OCI-LY1 (cell line): Measurements from ENCODE around the gene DLEC1.

ENCODE experiments used
- H2AFZ ChIP-seq: fragments of 200-600 bp; sonication (generic), shearing (Covaris generic); 2 replicates; pipeline ENCODE4 v1.6.0; 2014; ENCODE audit warnings: antibody characterized with exemption, mild to moderate bottlenecking, low read length
- H3F3A ChIP-seq: fragments of 200-600 bp; sonication (generic), shearing (Covaris generic); 2 replicates; pipeline ENCODE4 v1.6.0; 2014; ENCODE audit warnings: mild to moderate bottlenecking, antibody characterized with exemption, low read length, moderate library complexity; ENCODE audit not compliant: insufficient read depth
- H3K27ac ChIP-seq: fragments of 200-600 bp; sonication (generic); 2 replicates; pipeline ENCODE4 v1.5.1; 2014; ENCODE audit warnings: low read length, mixed run types, mild to moderate bottlenecking, low read depth; ENCODE audit not compliant: poor library complexity, severe bottlenecking
- H3K27me3 ChIP-seq: fragments of 200-600 bp; sonication (generic); 2 replicates; pipeline ENCODE4 v1.6.0; 2014; ENCODE audit warnings: antibody characterized with exemption, mild to moderate bottlenecking, low read length, moderate library complexity; ENCODE audit not compliant: insufficient read depth
- H3K36me3 ChIP-seq: fragments of 200-600 bp; sonication (generic); 2 replicates; pipeline ENCODE4 v1.6.1; 2014; ENCODE audit warnings: mild to moderate bottlenecking, antibody characterized with exemption, low read length, moderate library complexity, mixed read lengths; ENCODE audit not compliant: insufficient read depth
- H3K4me1 ChIP-seq: fragments of 200-600 bp; sonication (generic); 2 replicates; pipeline ENCODE4 v1.5.1; 2014; ENCODE audit warnings: mild to moderate bottlenecking, low read length, moderate library complexity; ENCODE audit not compliant: insufficient read depth, severe bottlenecking
- H3K4me2 ChIP-seq: fragments of 200-600 bp; sonication (generic), shearing (Covaris generic); 2 replicates; pipeline ENCODE4 v1.6.1; 2014; ENCODE audit warnings: low read length
- H3K4me3 ChIP-seq: fragments of 200-600 bp; sonication (generic); 2 replicates; pipeline ENCODE4 v1.5.1; 2014; ENCODE audit warnings: low read length, low read depth, mild to moderate bottlenecking, mixed read lengths; ENCODE audit not compliant: poor library complexity, severe bottlenecking
- H3K79me2 ChIP-seq: fragments of 200-600 bp; shearing (Covaris generic); 2 replicates; pipeline ENCODE4 v1.6.1; 2016; ENCODE audit warnings: mixed run types, low read length, mixed read lengths; ENCODE audit not compliant: insufficient read depth
- H3K9ac ChIP-seq: fragments of 200-600 bp; sonication (generic), shearing (Covaris generic); 2 replicates; pipeline ENCODE4 v1.6.1; 2014; ENCODE audit warnings: mild to moderate bottlenecking, low read length, mixed read lengths
- H3K9me2 ChIP-seq: fragments of 200-600 bp; sonication (generic), shearing (Covaris generic); 2 replicates; pipeline ENCODE4 v1.6.1; 2014; ENCODE audit warnings: low read depth, mild to moderate bottlenecking, low read length, mixed read lengths
- H3K9me3 ChIP-seq: fragments of 200-600 bp; shearing (Covaris generic); 2 replicates; pipeline ENCODE4 v1.6.1; 2014; ENCODE audit warnings: low read length, mixed read lengths
- H4K20me1 ChIP-seq: fragments of 200-600 bp; sonication (generic), shearing (Covaris generic); 2 replicates; pipeline ENCODE4 v1.6.0; 2016; ENCODE audit warnings: mild to moderate bottlenecking, low read length; ENCODE audit not compliant: insufficient read depth
- EZH2 ChIP-seq: fragments of 200-600 bp; sonication (generic), shearing (Covaris generic); IDR thresholded peaks from 2 replicates; pipeline ENCODE4 v1.8.0; 2017; ENCODE audit warnings: borderline replicate concordance, mixed run types, mild to moderate bottlenecking, antibody characterized with exemption, low read length, moderate library complexity, mixed read lengths
- TF ChIP-seq, protein P1 (sequence below): fragments of 200-600 bp; sonication (generic), shearing (Covaris generic); IDR thresholded peaks from 2 replicates; pipeline ENCODE4 v1.5.1; 2017; ENCODE audit warnings: mild to moderate bottlenecking, antibody characterized with exemption, low read length, moderate library complexity, mixed read lengths

The DLEC1 gene

DNA sequence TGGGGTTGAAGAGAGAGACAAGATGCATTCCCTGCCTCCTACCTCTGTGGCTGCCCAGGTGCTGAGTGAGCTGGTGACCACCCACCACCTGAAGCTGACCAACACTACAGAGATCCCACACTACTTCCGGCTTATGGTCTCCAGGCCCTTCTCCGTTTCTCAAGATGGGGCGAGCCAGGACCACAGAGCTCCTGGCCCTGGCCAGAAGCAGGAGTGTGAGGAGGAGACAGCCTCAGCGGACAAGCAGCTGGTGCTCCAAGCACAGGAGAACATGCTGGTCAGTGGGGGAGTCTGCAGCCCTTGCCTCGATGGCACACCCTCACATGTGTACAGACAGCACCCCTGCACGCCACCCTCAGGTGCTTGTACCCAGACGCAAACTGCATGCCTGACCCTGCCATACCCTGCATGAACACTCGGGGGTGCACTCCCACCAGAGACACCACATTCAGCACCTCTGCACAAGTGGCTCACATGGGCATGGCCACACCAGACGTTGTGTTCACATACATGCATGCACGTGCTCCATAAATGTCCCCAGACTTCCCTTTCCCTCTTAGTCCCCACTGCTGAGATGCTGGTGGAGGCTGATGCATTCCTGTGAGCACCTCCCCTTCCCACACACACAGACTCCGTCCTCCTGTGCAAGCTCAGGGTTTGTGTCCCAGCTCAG is 78.9 kb downstream of the DLEC1 start:
- H3K9ac ChIP-seq, result no peak overlapping the region
- H3K79me2 ChIP-seq, result no peaks in the 10 kb centered on the region
- H2AFZ ChIP-seq, result no peak overlapping the region
- peaks cover 9% of the 10 kb centered on the region; the same call in 1 of the 2 replicates for H3K36me3 ChIP-seq
- no peaks in the 10 kb centered on the region for H4K20me1 ChIP-seq
- TF ChIP-seq, protein P1, sequence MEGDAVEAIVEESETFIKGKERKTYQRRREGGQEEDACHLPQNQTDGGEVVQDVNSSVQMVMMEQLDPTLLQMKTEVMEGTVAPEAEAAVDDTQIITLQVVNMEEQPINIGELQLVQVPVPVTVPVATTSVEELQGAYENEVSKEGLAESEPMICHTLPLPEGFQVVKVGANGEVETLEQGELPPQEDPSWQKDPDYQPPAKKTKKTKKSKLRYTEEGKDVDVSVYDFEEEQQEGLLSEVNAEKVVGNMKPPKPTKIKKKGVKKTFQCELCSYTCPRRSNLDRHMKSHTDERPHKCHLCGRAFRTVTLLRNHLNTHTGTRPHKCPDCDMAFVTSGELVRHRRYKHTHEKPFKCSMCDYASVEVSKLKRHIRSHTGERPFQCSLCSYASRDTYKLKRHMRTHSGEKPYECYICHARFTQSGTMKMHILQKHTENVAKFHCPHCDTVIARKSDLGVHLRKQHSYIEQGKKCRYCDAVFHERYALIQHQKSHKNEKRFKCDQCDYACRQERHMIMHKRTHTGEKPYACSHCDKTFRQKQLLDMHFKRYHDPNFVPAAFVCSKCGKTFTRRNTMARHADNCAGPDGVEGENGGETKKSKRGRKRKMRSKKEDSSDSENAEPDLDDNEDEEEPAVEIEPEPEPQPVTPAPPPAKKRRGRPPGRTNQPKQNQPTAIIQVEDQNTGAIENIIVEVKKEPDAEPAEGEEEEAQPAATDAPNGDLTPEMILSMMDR, result peak; percentile 77
- TF ChIP-seq EZH2, result no peak
- H3K4me2 ChIP-seq, result no peak overlapping the region
- H3F3A ChIP-seq, result no peaks in the 10 kb centered on the region
- no peaks in the 10 kb centered on the region for H3K9me2 ChIP-seq
- no peaks in the 10 kb centered on the region for H3K9me3 ChIP-seq
- no peak overlapping the region for H3K4me3 ChIP-seq
- no peaks in the 10 kb centered on the region for H3K27me3 ChIP-seq
- H3K27ac ChIP-seq, result no peak overlapping the region
- no peaks in the 10 kb centered on the region for H3K4me1 ChIP-seq

- Histone ChIP-seq H4K20me1 (no peaks in the 10 kb centered on the region), H3K4me3 (no peak overlapping the region), H3K79me2 (no peaks in the 10 kb centered on the region), H3K36me3 (peaks cover 15% of the 10 kb centered on the region), H3K27ac (no peak overlapping the region), H2AFZ (no peak overlapping the region), H3F3A (no peaks in the 10 kb centered on the region), H3K27me3 (no peaks in the 10 kb centered on the region), H3K4me2 (no peak overlapping the region), H3K4me1 (no peaks in the 10 kb centered on the region), H3K9me3 (no peaks in the 10 kb centered on the region), H3K9me2 (no peaks in the 10 kb centered on the region), H3K9ac (no peak overlapping the region)
- TF ChIP-seq EZH2, result no peak
- TF ChIP-seq, protein P1, result no peak
Measured at GRCh38 chr3:38118421-38119247, 79.6 kb downstream of the DLEC1 start.

GRCh38 chr3:38119248-38119544 is 80.2 kb downstream of the DLEC1 start:
- Histone ChIP-seq H3K4me2 (no peak overlapping the region), H3K9me3 (no peaks in the 10 kb centered on the region), H3K4me3 (no peak overlapping the region), H3K27ac (no peak overlapping the region), H3K9me2 (no peaks in the 10 kb centered on the region), H3K4me1 (no peaks in the 10 kb centered on the region), H3K79me2 (no peaks in the 10 kb centered on the region), H3F3A (no peaks in the 10 kb centered on the region), H3K9ac (no peak overlapping the region), H3K27me3 (no peaks in the 10 kb centered on the region), H4K20me1 (no peaks in the 10 kb centered on the region), H2AFZ (no peak overlapping the region), H3K36me3 (peaks cover 20% of the 10 kb centered on the region)
- TF ChIP-seq, protein P1, result no peak
- no peak for TF ChIP-seq EZH2
